ENCODE results near the gene SPATA6. TPM values are rescaled to one million over a fixed set of nuclear protein-coding genes. Genes with fewer than 3 reads are reported as not detected.
"Not testable (repeated sequence)": the region's sequence is repeated elsewhere in the genome, so short reads cannot be mapped to it uniquely, and the experiment has no call there.

Gene SPATA6
- total RNA-seq, 1 experiment from 2014 or later = 2.7 TPM

DNA sequence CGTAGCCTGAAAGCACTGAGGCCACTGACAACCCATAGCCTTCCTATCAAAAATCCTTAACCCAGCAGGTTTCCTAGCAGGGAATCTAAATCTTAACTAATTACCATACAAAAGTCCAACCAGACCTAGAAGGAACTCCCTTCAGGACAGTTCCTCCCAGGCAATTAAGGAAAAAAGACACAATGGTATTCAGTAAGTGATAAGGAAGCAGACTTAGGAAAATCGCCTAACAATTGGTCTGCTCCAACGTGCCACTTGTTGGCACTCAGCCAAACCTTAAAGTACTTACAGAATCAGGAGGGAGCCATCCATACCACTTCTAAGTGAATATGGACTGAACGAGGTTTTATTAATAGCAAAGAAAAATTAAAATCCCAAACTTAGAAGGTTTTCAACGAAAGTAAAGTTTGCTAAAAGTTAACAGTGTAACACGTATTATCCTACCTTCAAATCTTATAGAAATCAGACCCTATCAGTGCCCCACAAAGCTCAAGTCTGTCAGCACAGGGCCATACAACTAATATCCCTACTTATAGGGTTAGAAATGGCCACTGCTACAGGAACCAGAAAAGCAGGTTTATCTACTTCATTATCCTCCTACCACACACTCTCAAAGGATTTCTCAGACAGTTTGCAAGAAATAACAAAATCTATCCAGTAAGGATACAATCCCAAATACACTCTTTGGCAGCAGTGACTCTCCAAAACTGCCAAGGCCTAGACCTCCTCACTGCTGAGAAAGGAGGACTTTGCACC is 29.0 kb downstream of the SPATA6 start:
- peak; percentile 6 for DNase-seq (ENCODE audit: low spot score)
- Histone ChIP-seq H3K27me3 (replicated peaks; ENCODE audit: insufficient read depth, low read depth, low read length, poor library complexity) (no peaks in the 10 kb centered on the region), H3K9me3 (ENCODE audit: low read depth, low read length, poor library complexity, severe bottlenecking) (no peaks in the 10 kb centered on the region), H3K36me3 (ENCODE audit: insufficient read depth, low read length, poor library complexity, severe bottlenecking) (no peaks in the 10 kb centered on the region), H3K4me1 (ENCODE audit: insufficient read depth, low read length, poor library complexity, severe bottlenecking) (no peaks in the 10 kb centered on the region), H3K4me3 (ENCODE audit: low read depth, low read length, poor library complexity, severe bottlenecking) (no peak overlapping the region), H3K27ac (ENCODE audit: low read depth, low read length, poor library complexity, severe bottlenecking) (no peak overlapping the region)
- TF ChIP-seq EZH2 (IDR thresholded peaks at IDR 0.05; ENCODE audit: borderline replicate concordance, low read depth, low read length, poor library complexity, severe bottlenecking) = no peak
- TF ChIP-seq, protein P1, sequence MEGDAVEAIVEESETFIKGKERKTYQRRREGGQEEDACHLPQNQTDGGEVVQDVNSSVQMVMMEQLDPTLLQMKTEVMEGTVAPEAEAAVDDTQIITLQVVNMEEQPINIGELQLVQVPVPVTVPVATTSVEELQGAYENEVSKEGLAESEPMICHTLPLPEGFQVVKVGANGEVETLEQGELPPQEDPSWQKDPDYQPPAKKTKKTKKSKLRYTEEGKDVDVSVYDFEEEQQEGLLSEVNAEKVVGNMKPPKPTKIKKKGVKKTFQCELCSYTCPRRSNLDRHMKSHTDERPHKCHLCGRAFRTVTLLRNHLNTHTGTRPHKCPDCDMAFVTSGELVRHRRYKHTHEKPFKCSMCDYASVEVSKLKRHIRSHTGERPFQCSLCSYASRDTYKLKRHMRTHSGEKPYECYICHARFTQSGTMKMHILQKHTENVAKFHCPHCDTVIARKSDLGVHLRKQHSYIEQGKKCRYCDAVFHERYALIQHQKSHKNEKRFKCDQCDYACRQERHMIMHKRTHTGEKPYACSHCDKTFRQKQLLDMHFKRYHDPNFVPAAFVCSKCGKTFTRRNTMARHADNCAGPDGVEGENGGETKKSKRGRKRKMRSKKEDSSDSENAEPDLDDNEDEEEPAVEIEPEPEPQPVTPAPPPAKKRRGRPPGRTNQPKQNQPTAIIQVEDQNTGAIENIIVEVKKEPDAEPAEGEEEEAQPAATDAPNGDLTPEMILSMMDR (conservative IDR thresholded peaks at IDR 0.05; ENCODE audit: low read depth, low read length) = no peak
- intact Hi-C loops (cut with micrococcal nuclease; ENCODE audit: unreplicated experiment) = no loop called here
- ChIA-PET POLR2A (ENCODE audit: low non-redundant PET) (no interaction called here), CTCF (no interaction called here)
- BruUV-seq (replicated peaks) = no TSS peak

GRCh38 chr1:48440786-48441185 is 31.2 kb downstream of the SPATA6 start:
- H3K4me3 ChIP-seq (ENCODE audit: low read depth, low read length, poor library complexity, severe bottlenecking); H3K27ac ChIP-seq (ENCODE audit: low read depth, low read length, poor library complexity, severe bottlenecking); H3K27me3 ChIP-seq (replicated peaks; ENCODE audit: insufficient read depth, low read depth, low read length, poor library complexity); H3K9me3 ChIP-seq (ENCODE audit: low read depth, low read length, poor library complexity, severe bottlenecking); intact Hi-C loops (cut with micrococcal nuclease; ENCODE audit: unreplicated experiment); H3K36me3 ChIP-seq (ENCODE audit: insufficient read depth, low read length, poor library complexity, severe bottlenecking); CTCF ChIA-PET; BruUV-seq (replicated peaks); DNase-seq (ENCODE audit: low spot score); H3K4me1 ChIP-seq (ENCODE audit: insufficient read depth, low read length, poor library complexity, severe bottlenecking); POLR2A ChIA-PET (ENCODE audit: low non-redundant PET): not testable (repeated sequence)

DNA sequence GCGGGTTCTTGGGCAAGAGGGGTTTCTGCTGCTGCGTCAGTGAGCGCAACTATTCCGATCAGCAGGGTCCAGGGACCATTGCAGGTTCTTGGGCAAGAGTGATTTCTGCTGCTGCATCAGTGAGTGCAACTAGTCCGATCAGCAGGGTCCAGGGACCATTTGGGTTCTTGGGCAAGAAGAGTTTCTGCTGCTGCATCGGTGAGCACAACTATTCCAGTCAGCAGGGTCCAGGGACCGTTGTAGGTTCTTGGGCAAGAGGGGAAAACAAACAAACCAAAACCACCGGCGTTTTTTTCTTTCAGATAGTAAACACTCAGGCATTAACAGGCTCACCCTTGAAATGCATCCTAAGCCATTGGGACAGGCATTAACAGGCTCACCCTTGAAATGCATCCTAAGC is 32.6 kb downstream of the SPATA6 start:
- ChIA-PET CTCF (no interaction called here), POLR2A (ENCODE audit: low non-redundant PET) (no interaction called here)
- no TSS peak for BruUV-seq (replicated peaks)

GRCh38 chr1:48437379-48437778 is 34.6 kb downstream of the SPATA6 start:
- H3K4me3 ChIP-seq (ENCODE audit: low read depth, low read length, poor library complexity, severe bottlenecking); CTCF ChIA-PET; BruUV-seq (replicated peaks); DNase-seq (ENCODE audit: low spot score); intact Hi-C loops (cut with micrococcal nuclease; ENCODE audit: unreplicated experiment); H3K9me3 ChIP-seq (ENCODE audit: low read depth, low read length, poor library complexity, severe bottlenecking); H3K27me3 ChIP-seq (replicated peaks; ENCODE audit: insufficient read depth, low read depth, low read length, poor library complexity); H3K36me3 ChIP-seq (ENCODE audit: insufficient read depth, low read length, poor library complexity, severe bottlenecking); H3K4me1 ChIP-seq (ENCODE audit: insufficient read depth, low read length, poor library complexity, severe bottlenecking); H3K27ac ChIP-seq (ENCODE audit: low read depth, low read length, poor library complexity, severe bottlenecking): not testable (repeated sequence)
- POLR2A ChIA-PET (ENCODE audit: low non-redundant PET) = interaction anchor here (0.6 kb wide), 1 partner anchor 28 kb away, joined by 7 read pairs; no protein-coding TSS in a partner anchor

More for the DNA sequence above, 32.6 kb downstream of the SPATA6 start:
- intact Hi-C loops (cut with micrococcal nuclease; ENCODE audit: unreplicated experiment) = no loop called here
- no peak overlapping the region for H3K4me3 ChIP-seq (ENCODE audit: low read depth, low read length, poor library complexity, severe bottlenecking)
- H3K4me1 ChIP-seq (ENCODE audit: insufficient read depth, low read length, poor library complexity, severe bottlenecking) = no peaks in the 10 kb centered on the region
- no peaks in the 10 kb centered on the region for H3K9me3 ChIP-seq (ENCODE audit: low read depth, low read length, poor library complexity, severe bottlenecking)
- TF ChIP-seq, protein P1 (conservative IDR thresholded peaks at IDR 0.05; ENCODE audit: low read depth, low read length) = no peak
- no peak for TF ChIP-seq EZH2 (IDR thresholded peaks at IDR 0.05; ENCODE audit: borderline replicate concordance, low read depth, low read length, poor library complexity, severe bottlenecking)
- H3K36me3 ChIP-seq (ENCODE audit: insufficient read depth, low read length, poor library complexity, severe bottlenecking) = no peaks in the 10 kb centered on the region
- DNase-seq (ENCODE audit: low spot score) = no peak
- H3K27ac ChIP-seq (ENCODE audit: low read depth, low read length, poor library complexity, severe bottlenecking) = no peak overlapping the region
- H3K27me3 ChIP-seq (replicated peaks; ENCODE audit: insufficient read depth, low read depth, low read length, poor library complexity) = no peaks in the 10 kb centered on the region

- POLR2A ChIA-PET (ENCODE audit: low non-redundant PET); H3K4me1 ChIP-seq (ENCODE audit: insufficient read depth, low read length, poor library complexity, severe bottlenecking); H3K9me3 ChIP-seq (ENCODE audit: low read depth, low read length, poor library complexity, severe bottlenecking); H3K27ac ChIP-seq (ENCODE audit: low read depth, low read length, poor library complexity, severe bottlenecking); BruUV-seq (replicated peaks); H3K4me3 ChIP-seq (ENCODE audit: low read depth, low read length, poor library complexity, severe bottlenecking); H3K36me3 ChIP-seq (ENCODE audit: insufficient read depth, low read length, poor library complexity, severe bottlenecking); CTCF ChIA-PET; H3K27me3 ChIP-seq (replicated peaks; ENCODE audit: insufficient read depth, low read depth, low read length, poor library complexity); DNase-seq (ENCODE audit: low spot score); intact Hi-C loops (cut with micrococcal nuclease; ENCODE audit: unreplicated experiment): not testable (repeated sequence)
Measured at GRCh38 chr1:48435312-48436002, 36.5 kb downstream of the SPATA6 start.
